H4 (cell line): ENCODE measurements around the gene DCAF8. TPM values are rescaled to one million over a fixed set of nuclear protein-coding genes. Genes with fewer than 3 reads are reported as not detected.

Experiments
- DNase-seq: peaks from one replicate; pipeline ENCODE4 v3.0.0-alpha.2; 2015; ENCODE audit warnings: low spot score
- total RNA-seq: library from RNA; depleted of rRNA; stranded (reverse); fragments of >200 nt; shearing (Covaris generic); gene quantifications from 2 replicates; pipeline ENCODE4 v1.2.3, GENCODE V29; 2014; rRNA removed

The DCAF8 gene
- total RNA-seq, 1 experiment from 2014 or later, result 22.6 TPM

DNA sequence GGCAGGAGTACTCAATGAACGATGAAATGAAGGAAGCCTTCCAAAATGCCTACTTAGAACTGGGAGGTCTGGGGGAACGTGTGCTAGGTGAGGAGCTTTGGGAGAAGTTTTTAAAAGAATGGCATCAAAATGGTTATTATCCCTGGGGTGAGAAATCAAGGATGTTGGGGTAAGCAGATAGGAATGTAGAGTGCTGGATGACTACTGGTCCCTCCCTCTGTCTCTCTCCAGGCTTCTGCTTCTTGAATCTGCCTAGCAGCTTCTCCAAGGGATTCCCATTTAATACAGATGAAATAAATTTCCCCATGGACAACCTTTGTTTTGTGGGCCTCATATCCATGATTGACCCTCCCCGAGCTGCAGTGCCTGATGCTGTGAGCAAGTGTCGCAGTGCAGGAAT is 91.0 kb downstream of the DCAF8 start:
- no peak for DNase-seq

DNA sequence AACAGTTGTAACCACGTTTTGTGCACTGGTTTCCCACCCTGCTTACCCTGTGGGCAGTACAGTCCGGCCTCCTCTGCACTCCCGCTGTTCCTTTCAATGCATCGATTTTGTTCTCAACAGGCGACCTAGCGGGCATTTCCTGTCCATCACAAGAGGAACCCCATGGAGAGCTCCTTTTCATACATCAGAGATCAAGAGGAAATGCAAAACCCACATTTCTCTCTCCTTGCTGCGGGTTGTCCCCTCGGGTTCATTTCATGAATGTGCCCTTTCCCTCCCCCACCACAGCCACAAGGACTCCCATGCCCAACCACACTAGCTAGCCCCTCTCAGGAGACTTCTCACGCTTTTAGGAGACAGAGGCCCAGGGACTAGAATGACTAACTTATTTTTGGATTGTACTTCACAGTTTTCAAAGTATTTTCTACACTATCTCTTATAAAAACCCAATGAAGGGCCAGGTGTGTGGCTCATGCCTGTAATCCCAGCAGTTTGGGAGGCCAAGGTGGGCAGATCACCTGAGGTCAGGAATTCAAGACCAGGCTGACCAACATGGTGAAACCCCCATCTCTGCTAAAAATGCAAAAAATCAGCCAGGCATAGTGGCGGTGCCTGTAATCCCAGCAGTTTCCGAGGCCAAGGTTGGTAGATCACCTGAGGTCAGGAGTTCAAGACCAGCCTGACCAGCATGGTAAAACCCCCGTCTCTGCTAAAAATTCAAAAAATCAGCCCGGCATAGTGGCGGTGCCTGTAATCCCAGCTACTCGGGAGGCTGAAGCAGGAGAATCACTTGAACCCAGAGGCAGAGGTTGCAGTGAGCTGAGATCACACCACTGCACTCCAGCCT is 92.6 kb downstream of the DCAF8 start:
- no peak for DNase-seq

DNA sequence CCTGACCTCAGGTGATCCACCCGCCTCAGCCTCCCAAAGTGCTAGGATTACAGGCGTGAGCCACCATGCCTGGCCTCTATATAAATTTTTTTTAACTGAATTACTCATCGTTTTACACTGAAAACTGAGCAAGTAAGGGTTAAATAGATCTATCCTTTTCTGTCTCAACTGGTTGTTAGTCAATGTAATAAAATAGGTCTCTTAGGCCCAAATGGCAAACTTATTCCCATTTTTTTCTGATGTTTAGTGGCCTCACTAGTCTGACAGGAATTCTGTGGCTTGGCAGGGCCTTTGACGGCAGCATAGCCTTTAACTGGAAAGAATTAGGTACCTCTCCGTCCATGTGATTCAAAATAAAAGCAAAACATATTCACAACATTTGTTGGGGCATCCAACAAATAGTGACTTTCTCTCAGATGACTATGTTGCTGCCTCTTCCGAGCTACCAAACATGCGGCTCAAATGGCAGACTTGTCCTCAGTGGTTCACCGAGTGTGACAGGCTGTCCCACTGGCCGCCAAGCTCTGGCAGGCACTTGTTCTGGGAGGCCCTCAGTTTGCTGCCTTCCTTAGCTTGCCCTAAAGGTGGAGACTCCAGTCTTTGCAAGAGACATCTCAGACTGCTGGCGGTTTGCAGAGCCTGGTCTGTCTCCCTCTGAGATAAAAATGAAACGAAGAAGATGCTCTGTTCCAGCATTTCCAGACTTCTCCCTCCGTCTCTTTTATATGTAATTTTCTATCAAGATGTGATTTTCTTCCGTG is 93.6 kb downstream of the DCAF8 start:
- DNase-seq, result no peak

DNA sequence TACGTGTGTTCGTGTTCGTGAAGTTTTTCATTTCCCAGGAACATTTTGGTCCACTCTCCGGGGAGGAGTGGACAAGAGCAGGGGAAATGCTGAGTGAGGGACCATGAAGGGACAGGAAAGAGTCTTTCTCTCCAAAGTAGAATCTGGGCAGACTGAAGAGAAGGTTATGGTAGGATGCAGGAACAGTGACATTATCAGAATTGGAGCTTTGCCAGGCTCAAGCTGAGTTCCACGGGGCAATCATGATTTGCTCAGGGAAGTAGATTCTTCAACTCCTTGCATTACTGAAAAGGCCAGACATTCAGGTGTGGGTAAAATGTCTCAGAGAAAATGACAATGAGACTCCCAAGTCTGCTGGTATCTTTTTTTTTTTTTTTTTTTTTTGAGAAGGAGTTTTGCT is 94.3 kb downstream of the DCAF8 start:
- no peak for DNase-seq

DNA sequence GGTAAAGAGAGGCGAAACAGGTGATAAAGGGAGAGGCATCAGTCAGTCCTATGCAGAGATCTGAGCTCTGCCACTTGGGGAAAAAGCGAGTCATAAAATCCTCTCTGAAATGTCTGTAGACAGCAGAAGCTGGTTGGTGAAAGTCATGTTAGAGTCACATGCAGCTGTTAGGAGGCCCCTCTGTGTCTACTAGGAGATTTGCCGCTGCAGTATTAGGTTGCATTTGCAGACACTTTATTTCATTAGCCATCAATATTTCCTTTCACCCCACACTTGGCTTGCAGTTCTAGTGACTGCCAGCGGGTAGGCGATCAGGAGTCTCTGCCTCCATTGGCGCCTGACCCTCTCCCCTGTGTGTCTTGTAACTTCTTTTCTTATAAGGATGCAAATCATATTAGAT is 94.8 kb downstream of the DCAF8 start:
- DNase-seq, result no peak

DNA sequence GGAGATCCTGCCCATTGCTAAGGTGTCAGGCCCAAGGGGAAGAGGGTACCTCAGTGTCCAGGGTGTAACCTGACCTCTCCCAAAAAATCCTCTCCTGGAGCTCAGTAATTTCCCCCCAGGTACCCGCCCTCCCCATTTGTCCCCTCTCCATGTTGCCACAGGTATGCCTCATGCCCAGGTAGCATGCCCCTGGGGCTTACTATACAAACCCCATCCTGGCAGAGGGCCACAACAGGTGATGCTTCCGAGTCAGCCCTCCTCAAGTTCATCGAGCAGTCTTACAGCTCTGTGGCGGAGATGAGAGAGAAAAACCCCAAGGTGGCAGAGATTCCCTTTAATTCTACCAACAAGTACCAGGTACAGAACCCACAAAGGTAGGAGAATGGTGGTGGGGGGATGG is 95.3 kb downstream of the DCAF8 start:
- no peak for DNase-seq

DNA sequence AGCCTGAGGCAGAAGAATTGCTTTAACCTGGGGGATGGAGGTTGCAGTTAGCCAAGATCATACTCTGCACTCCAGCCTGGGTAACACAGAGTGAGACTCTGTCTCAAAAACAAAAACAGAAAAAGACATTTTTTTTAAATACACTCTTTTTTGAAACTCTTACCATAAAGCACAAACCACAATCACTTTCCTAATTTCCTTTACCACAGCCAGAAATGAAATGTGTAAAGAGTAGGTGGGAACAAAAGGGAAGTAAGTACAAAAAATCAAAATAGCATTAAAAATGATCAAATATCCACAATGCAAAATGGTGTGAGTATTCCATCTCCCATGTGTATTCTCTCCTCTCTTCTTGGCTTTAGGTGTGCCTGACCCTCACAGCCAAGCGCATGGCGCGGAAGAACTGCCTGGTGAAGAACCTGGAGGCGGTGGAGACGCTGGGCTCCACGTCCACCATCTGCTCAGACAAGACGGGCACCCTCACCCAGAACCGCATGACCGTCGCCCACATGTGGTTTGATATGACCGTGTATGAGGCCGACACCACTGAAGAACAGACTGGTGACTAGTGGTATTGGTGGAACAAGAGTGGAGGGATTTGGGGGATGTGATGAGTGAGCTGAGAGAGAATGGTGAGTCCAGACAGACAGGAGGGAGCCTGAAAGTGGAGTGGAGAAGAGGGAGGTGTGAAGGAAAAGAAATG is 96.0 kb downstream of the DCAF8 start:
- no peak for DNase-seq

Other genes starting within 250 kb of the DCAF8 start
- gene PIGM, start 230.6 kb downstream of the DCAF8 start, total RNA-seq, result 6.0 and 6.3 TPM in 2 replicates
- gene KCNJ10, start 192.4 kb downstream of the DCAF8 start, total RNA-seq, result not detected in 2 replicates
- gene KCNJ9, start 181.0 kb downstream of the DCAF8 start, total RNA-seq, result not detected in 2 replicates
- gene IGSF8, start 163.9 kb downstream of the DCAF8 start, total RNA-seq, result 13.7 and 20.7 TPM in 2 replicates
- gene ATP1A2, start 146.8 kb downstream of the DCAF8 start, total RNA-seq, result 0.10 TPM in 1 of 2 replicates, not detected in the other
- not detected in 2 replicates for gene ATP1A4, start 110.9 kb downstream of the DCAF8 start, total RNA-seq
- gene CASQ1, start 72.0 kb downstream of the DCAF8 start, total RNA-seq, result 0.41 TPM in 1 of 2 replicates, not detected in the other
- gene PEA15, start 57.2 kb downstream of the DCAF8 start, total RNA-seq, result 50.7 and 58.8 TPM in 2 replicates
- 71.4 and 80.8 TPM in 2 replicates for gene PEX19, start 22.6 kb upstream of the DCAF8 start, total RNA-seq
- gene COPA, start 80.7 kb upstream of the DCAF8 start, total RNA-seq, result 90.1 and 101 TPM in 2 replicates
- 61.7 and 72.0 TPM in 2 replicates for gene NCSTN, start 80.8 kb upstream of the DCAF8 start, total RNA-seq
- 0.04 TPM in 1 of 2 replicates, not detected in the other for gene NHLH1, start 104.5 kb upstream of the DCAF8 start, total RNA-seq
- gene VANGL2, start 138.0 kb upstream of the DCAF8 start, total RNA-seq, result 1.2 and 1.8 TPM in 2 replicates